HG03521 (cell line): ENCODE results near the gene ANKRD11.
"Not testable (repeated sequence)": the region's sequence is repeated elsewhere in the genome, so short reads cannot be mapped to it uniquely, and the experiment has no call there.

ENCODE experiments used
- ATAC-seq: cut with Tn5 transposase; IDR thresholded peaks from one replicate; pipeline ENCODE4 v1.9.1; 2021; ENCODE audit warnings: mild to moderate bottlenecking, moderate library complexity; ENCODE audit not compliant: unreplicated experiment

The ANKRD11 gene

DNA sequence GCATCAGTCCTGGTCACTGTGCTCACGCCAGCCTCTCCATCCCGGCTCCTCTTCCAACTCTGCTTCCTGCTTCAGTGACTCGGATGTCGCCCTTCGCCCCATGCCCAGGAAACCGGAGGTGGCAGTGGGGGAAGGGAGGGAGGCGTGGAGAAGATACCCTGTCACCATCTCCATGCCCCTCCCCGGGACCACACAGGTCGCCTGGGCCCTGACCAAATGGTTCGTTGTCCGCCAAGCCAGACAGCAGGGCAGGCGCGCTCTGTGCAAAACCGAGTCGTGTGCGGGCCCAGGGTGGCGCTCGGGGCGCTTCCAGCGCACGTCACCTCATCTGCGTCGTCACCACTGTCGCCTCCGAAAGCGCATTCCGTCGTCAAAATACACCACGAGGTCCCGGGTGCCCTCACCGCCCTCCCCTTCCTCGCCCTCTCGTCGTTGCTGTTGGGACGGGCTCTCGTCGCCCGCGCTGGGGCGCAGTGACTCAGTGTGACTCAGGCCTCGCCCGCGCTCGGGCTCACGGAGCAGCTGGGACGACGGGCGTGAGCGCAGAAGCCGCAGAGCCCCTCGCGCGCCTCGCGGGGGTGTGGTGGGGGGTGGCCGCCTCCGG lies 233.6 kb downstream of the ANKRD11 start:
- ATAC-seq: no peak

DNA sequence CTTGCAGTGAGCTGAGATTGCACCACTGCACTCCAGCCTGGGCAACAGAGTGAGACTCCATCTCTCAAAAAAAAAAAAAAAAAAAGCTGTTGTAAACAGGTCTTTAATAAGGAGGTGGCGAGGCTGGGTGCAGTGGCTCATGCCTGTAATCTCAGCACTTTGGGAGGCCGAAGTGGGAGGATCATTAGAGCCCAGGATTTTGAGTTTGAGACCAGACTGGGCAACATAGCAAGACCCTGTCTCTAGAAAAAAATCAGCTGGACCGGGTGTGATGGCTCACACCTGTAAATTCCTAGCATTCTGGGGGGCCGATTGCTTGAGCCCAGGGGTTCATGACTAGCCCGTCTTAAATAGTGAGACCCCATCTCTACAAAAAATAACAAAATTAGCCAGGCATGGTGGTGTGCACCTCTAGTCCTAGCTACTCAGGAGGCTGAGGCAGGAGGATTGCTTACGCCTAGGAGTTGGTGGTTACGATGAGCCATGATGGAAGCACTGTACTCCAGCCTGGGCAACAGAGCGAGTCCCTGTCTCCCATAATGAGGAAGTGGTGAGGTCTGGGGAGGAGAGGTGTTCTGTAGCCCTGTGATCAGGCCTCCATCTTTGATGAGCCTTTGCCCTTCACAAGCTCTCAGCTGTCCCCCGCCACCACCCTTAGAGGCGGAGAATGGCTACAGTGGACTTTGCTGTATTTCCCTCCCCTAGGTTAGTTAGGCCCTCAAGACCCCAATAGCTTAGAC lies 236.6 kb downstream of the ANKRD11 start:
- ATAC-seq: no peak

DNA sequence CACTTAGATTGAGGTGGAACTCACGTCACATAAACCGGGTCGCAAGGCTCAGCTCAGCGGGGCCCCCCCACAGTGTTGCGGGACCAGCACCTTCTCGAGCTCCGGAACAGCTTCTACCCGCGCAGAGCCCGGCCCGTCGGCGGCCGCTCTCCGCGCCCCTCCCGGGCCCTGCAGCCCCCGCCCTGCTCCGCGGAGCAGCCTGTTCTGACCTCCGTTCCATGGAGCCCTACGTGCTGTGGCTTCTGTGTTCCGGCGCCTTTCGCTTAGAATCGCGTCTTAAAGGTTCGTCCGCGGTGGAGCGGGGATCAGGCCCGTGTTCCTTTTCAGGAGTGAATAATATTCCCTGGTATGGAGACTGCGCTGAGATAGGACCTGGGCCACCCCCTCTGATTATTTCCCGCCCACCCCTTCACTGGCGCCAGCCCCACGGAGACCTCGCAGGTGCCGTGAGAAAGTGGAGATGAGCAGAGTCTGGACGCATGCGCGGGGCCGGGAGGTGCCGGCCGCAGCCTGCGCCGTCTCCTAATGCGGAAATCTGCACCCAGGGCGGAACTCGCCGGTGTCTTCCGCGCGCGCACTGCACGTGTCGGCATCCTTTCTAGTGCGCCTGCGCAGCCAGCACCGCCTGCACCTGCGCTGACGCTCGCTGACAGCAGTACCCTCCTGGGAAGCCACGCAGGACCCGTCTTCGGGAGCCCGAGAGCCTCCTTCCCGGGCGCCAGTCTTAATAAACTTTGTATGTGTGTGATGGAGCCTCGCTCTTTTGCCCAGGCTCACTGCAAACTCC lies 242.0 kb downstream of the ANKRD11 start:
- ATAC-seq: no peak

DNA sequence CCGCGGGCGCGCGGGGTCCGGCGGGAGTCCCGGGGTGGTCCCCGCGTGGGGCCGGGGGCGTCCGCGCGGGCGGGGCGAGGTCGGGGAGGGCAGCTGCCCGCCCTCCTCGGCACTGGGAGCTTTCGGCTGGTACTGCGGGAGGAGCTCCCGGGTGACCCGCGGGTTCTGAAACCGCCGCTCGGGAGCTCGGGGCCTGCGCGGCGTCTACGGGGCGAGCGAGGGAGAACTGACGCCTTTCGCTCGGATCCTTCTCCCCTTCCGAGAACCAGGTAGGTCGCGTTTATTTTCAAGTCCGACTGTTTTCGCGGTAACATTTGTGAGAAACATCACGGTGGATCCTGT lies 242.7 kb downstream of the ANKRD11 start:
- ATAC-seq: not testable (repeated sequence)

DNA sequence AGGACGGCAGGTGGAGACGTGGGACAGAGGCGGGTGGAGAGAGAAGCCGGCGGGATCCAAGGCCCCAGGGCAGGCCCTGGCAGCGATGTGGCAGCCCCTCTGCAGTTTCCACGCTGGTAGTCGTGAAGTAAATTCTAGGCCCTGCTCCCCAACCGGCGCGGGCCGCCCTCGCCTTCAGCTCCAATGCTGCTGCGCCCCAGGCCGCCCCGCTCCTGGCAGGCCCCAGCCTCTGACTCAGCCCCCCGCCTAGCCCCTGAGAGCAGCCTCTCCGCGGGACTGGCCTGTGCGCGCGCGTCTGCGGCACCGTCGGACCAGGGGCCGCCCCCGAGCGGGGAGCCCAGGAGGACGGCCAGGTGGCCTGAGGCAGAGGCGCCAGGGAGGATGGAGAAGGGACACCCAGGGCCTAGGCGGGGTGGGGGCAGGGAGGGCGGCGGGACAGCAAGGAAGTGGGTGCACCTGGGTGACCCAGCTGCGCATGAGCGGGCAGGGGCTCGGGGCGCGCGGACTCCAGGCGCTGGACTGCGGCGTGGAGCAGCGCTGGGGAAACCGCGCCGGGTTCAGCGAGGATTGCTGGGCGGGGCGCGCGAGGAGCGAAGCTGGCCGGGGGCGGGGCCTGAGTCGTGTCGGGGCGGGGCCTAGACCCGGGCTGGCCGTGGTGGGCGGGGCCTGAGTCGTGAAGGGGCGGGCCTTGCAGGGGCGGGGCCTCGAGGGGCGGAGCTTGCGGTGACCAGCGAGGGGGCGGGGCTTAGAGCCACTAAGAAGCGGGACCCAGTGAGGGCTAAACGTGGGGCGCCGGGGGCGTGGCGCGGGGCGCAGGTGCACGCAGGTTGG lies 243.2 kb downstream of the ANKRD11 start:
- peak; percentile 68 for ATAC-seq

DNA sequence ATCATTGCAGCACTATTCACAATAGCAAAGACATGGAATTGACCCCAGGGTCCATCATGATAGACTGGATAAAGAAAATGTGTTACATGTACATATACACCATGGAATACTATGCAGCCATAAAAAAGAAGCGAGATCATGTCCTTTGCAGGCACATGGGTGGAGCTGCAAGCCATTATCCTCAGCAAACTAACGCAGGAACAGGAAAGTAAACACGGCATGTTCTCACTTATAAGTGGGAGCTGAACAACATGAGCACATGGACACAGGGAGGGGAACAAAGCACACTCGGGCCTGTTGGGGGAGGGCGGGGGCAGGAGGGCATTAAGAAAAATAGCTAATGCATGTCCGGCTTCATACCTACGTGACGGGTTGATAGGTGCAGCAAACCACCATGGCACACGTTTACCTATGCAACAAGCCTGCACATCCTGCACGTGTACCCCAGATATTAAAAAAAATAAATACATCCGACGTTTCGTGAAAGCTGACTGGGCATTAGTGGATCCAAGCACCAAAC lies 243.9 kb downstream of the ANKRD11 start:
- no peak for ATAC-seq

DNA sequence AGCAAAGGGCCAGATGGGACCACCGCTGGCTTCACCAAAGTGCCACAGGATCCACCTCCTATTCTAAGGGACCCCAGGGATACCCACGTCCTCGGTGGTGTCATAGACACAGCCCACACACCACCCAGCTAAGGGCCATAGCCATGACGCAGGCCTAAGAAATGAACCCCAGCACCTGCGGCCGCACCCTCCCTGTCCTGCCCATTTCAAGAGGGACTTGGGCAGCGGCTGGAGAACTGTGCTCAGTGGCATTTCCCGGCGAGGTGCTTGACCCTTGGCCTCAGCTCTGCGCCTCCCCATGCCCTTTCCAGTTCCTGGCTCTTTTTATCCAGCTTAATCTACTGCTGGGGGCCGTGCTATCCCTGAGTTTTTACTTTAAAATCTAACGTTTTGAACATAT lies 245.6 kb downstream of the ANKRD11 start:
- ATAC-seq: no peak

DNA sequence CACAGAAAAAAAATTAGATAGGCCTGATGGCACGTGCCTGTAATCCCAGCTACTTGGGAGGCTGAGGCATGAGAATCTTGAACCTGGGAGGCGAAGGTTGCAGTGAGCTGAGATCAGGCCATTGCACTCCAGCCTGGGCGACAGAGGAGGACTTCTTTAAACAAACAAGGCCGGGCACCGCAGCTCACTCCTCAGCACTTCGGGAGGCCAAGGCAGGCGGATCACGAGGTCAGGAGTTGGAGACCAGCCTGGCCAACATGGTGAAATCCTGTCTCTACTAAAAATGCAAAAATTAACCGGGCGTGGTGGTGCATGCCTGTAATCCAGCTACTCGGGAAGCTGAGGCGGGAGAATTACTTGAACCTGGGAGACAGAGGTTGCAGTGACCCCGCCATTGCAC lies 246.1 kb downstream of the ANKRD11 start:
- ATAC-seq: not testable (repeated sequence)

DNA sequence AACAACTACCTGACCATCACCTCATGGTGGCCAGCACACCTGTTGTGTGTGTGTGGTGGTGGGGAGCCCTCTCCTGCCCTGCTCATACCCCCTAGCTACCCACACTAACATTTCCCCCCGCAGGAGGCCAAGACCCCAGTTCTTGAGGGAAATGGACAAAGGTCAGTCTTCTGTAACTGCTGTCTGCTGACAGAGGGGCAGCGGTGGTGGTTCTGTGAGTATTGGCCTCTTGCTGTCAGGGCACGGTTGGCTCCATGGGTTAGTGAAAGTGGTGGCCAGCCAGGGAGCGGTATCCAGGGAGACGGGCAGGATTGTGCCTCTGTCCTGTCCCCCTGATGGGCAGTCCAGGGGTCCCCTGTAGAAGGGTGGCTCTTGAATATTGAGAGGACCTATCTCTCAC lies 246.7 kb downstream of the ANKRD11 start:
- no peak for ATAC-seq

DNA sequence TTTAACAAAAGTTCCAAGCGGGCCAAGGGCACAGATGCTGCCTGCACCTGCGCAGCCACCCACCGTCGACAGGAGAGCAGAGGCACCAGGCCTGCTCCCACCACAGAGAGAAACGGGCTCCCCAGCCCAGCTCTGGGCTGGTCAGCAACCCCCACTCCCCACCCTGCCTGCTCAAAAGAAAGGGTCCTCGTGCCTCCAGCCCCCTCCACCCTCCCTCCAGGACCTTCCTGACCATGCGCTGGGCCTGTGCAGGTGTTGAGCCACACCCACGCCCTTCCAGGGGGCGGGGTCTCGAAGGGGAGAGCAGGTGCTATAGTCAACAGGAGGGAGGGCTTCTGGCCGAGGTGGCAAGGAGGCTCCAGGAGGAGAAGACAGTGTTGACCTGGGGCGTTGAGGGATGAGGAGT lies 247.6 kb downstream of the ANKRD11 start:
- no peak for ATAC-seq

DNA sequence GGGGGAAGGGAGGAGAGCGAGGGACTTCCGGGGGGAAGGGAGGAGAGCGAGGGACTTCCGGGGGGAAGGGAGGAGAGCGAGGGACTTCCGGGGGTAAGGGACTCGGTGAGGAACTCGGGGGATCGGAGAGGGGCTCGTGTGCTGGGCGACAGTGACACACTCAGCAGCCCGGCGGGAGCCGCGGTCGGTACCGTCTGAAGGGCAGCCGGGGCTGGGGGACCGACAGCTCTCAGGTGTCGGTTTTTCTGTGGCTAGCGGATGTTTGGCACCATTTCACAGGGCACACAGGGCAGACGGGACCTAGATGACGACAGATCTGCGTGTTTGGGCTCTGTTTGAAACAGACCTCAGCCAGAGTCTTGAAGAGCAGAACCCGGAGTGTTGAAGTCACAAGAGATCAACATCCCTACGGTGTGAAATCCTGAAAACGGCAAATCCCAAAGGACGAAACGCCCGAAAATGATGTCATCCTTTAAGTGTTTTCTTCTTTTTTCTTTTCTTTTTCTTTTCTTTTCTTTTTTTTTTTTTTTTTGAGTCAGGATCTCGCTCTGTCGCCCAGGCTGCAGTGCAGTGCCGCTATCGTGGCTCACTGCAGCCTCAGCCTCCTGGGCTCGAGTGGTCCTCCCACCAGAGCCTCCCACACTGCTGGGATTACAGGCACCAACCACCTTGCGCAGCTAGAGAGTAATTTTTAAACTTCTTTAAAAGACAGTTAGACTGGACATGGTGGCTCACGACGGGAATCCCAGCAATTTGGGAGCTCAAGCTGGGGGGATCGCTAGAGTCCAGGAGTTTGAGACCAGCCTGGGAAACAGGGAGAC lies 249.0 kb downstream of the ANKRD11 start:
- peak; percentile 61 for ATAC-seq

DNA sequence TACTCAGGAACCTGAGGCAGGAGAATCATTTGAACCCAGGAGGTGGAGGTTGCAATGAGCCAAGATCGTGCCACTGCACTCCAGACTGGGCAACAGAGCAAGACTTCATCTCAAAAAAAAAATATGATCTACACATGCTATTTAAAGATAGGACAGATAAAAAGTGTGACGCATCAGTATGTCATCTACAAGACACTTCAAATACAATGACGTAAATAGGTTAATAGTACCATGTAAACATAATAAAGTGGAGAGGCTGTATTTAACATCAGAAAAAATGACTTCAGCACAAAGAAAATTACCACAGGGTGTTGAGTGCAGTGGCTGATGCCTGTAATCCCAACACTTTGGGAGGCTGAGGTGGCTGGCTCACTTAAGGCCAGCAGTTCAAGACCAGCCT lies 252.6 kb downstream of the ANKRD11 start:
- ATAC-seq: no peak

DNA sequence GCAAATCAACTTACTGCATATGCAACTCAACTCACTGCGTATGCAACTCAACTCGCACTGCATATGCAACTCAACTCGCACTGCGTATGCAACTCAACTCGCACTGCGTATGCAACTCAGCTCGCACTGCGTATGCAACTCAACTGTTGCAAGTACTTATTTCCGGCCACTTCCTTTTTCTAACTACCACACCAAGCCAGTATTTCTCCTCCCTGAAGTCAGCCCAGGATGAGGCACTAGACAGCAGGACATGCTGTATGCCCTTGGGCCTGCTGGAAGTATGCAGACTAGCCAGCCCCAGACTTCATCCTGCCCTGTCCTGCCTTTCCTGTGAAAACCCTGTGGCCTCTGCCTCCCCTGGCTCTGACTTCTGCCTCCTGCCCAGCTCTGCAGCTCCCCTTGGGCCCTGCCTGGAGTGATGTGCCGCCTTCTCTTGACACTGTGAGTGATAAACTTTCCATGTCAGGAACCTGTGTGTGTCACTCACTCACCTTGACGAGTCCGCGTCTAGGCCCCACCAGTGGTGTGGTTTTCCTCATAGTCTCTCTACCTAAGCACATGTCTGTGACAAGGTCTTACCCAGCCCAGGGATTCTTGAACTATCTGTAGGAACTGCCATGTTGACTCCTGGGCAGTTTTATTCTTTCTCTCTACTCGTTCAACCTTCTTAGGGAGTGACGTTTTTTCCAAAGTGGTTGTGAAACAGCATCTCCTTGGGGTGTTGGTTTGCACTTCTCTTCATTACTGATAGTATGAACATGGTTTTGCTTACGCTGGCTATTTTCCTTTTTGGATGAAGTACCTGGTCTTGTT lies 256.5 kb downstream of the ANKRD11 start:
- ATAC-seq: no peak

DNA sequence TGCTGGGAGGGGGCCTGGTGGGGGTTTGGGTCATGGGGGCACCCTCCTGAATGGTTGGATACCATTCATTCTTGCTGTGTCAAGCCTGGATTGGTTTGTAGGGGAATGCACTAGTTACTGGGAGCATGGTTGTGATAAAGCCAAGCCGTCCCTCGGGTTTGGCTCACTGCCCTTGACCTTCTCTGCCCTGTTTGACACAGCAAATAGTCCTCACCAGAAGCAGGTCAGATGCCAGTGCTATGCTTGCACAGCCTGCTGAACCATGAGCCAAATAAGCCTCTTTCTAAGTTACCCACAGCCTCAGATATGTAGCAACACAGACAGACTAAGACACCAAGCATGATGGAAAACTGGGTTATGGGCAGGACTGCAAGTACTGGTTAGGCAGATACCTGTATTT lies 258.3 kb downstream of the ANKRD11 start:
- no peak for ATAC-seq

DNA sequence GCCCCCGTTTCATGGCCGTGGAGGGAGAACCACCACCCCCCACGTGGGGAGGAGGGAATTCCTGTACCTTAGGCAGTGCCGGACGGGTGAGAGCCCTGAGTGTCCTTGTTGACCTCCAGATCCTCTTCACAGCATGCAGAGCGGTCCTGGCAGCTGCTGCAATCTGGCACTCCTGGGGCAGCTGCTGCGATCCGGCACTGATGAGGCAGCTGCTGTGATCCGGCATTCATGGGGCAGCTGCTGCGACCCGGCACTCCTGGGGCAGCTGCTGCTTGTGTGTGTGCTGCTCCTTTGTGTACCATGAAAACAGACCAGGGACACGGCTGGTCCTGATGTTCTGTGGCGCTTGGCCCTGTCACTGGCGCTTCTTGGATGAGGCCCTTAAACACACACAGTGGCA lies 260.1 kb downstream of the ANKRD11 start:
- ATAC-seq: no peak

DNA sequence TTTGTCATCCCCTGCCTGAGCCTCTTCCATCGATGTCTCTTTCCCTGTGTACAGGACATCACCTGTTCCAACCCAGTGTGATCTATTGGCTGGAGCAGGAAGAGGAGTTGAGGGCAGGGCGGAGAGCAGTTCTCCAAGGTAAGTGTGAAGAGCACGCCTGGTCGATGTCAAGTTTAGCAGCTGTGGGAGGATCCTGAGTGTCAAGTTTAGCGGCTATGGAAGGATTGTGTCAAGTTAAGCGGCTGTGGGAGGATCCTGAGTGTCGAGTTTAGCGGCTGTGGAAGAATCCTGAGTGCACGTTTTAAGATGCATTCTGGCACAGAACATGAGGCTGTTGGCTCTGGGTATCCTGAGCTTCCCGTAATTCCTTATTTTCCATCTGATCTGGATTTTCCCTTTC lies 265.7 kb downstream of the ANKRD11 start:
- no peak for ATAC-seq

DNA sequence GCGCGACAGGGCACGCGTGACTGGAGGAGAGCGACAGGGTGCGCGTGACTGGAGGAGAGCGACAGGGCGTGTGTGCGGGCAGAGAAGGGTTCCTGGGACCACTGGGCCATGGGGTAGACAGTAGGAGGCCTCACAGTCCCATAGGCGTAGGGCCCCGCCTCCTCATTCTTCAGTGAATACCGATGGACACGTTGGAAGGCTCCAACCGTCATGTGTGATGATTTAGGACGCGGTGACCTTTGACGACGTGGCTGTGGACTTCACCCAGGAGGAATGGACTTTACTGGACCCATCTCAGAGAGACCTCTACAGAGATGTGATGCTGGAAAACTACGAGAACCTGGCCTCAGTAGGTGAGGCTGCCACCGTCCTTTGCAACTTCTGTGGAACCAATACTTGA lies 267.4 kb downstream of the ANKRD11 start:
- no peak for ATAC-seq

DNA sequence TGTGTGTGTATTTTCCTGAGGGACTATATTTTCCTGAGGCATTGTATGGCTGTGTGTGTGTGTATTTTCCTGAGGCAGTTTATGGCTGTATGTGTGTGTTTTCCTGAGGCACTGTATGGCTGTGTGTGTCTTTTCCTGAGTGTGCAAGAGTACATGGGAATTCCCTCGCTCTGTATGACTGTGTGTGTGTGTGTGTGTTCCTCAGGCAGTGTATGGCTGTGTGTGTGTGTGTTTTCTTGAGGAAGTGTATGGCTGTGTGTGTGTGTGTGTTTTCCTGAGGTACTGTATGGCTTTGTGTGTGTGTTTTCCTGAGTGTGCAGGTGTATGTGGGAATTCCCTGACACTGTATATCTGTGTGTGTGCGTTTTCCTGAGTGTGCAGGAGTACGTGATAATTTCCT lies 268.8 kb downstream of the ANKRD11 start:
- no peak for ATAC-seq

DNA sequence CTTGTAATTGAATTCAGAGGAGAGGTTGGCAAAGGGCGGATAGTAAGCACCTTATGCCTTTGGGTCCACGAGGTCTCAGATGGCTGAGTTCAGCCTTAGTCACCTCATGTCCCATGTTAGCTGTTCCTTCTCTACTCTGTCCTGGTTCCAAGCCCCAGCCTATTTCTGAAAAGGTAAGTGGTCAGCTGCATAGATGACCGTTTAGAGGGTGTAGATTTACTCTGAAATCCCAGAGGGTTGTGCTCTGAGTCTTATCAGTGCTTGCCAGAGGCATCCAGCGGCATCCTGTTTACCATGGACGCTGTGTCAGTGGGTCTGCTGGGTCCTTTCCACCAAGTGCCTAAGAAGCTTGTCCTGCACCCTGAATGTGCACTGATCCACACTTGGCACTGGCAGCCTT lies 271.0 kb downstream of the ANKRD11 start:
- no peak for ATAC-seq
